DOHH2 (cell line): ENCODE results near the gene MED29.

Source experiments
- H3F3A ChIP-seq: fragments of 200-600 bp; sonication (generic), shearing (Covaris generic); 2 replicates; pipeline ENCODE4 v1.6.0; 2016; ENCODE audit warnings: antibody characterized with exemption, mild to moderate bottlenecking; ENCODE audit not compliant: control insufficient read depth, insufficient read depth
- H3K27ac ChIP-seq: fragments of 200-600 bp; sonication (generic); 2 replicates; pipeline ENCODE4 v1.5.1; 2014; ENCODE audit warnings: low read depth, mild to moderate bottlenecking, low read length, moderate library complexity
- H3K27me3 ChIP-seq: fragments of 200-600 bp; sonication (generic); 2 replicates; pipeline ENCODE4 v1.6.1; 2014; ENCODE audit warnings: mild to moderate bottlenecking, low read length, mixed read lengths; ENCODE audit not compliant: control insufficient read depth
- H3K36me3 ChIP-seq: fragments of 200-600 bp; sonication (generic); 2 replicates; pipeline ENCODE4 v1.6.1; 2014; ENCODE audit warnings: mild to moderate bottlenecking, low read length, moderate library complexity, mixed read lengths; ENCODE audit not compliant: control insufficient read depth
- H3K4me1 ChIP-seq: fragments of 200-600 bp; sonication (generic); 2 replicates; pipeline ENCODE4 v1.6.1; 2014; ENCODE audit warnings: mild to moderate bottlenecking, low read length, mixed read lengths; ENCODE audit not compliant: control insufficient read depth
- H3K4me2 ChIP-seq: fragments of 200-600 bp; sonication (generic); 2 replicates; pipeline ENCODE4 v1.6.0; 2014; ENCODE audit warnings: mild to moderate bottlenecking, low read length, moderate library complexity
- H3K4me3 ChIP-seq: fragments of 200-600 bp; sonication (generic); 2 replicates; pipeline ENCODE4 v1.5.1; 2014; ENCODE audit warnings: mild to moderate bottlenecking, low read length, mixed read lengths
- H3K79me2 ChIP-seq: fragments of 200-600 bp; sonication (generic); 2 replicates; pipeline ENCODE4 v1.6.1; 2014; ENCODE audit warnings: mild to moderate bottlenecking, low read length, mixed read lengths; ENCODE audit not compliant: control insufficient read depth
- H3K9me2 ChIP-seq: fragments of 200-600 bp; sonication (generic); replicated peaks from 2 replicates; pipeline ENCODE4 v1.6.1; 2014; ENCODE audit warnings: mild to moderate bottlenecking, low read length, mixed read lengths; ENCODE audit not compliant: control insufficient read depth
- H3K9me3 ChIP-seq: fragments of 200-600 bp; sonication (generic); 2 replicates; pipeline ENCODE4 v1.6.1; 2014; ENCODE audit warnings: antibody characterized with exemption, low read length, mixed read lengths; ENCODE audit not compliant: control insufficient read depth, insufficient read depth
- H4K20me1 ChIP-seq: fragments of 200-600 bp; sonication (generic); 2 replicates; pipeline ENCODE4 v1.6.0; 2014; ENCODE audit warnings: low read depth, mild to moderate bottlenecking, antibody characterized with exemption, low read length, moderate library complexity; ENCODE audit not compliant: control insufficient read depth, insufficient read depth
- CTCF ChIP-seq: fragments of 200-600 bp; sonication (generic); IDR thresholded peaks from one replicate; pipeline ENCODE4 v1.5.1; 2014; ENCODE audit warnings: antibody characterized with exemption, mild to moderate bottlenecking, low read depth, low read length; ENCODE audit not compliant: poor library complexity, severe bottlenecking
- EZH2phosphoT487 ChIP-seq: fragments of 200-600 bp; sonication (generic); IDR thresholded peaks from 2 replicates; pipeline ENCODE4 v1.6.1; 2017; ENCODE audit warnings: borderline replicate concordance, mild to moderate bottlenecking, antibody characterized with exemption, low read length, moderate library complexity, mixed read lengths

Gene MED29

GRCh38 chr19:39412867-39413271 lies 21.7 kb downstream of the MED29 start:
- Histone ChIP-seq H3K27me3 (no peaks in the 10 kb centered on the region), H4K20me1 (peaks cover 11% of the 10 kb centered on the region), H3K4me3 (peak overlapping the region; percentile 88), H3K4me1 (peaks cover 42% of the 10 kb centered on the region), H3K36me3 (peaks cover 26% of the 10 kb centered on the region), H3K4me2 (peak overlapping the region; percentile 83), H3K9me3 (no peaks in the 10 kb centered on the region), H3F3A (peaks cover 29% of the 10 kb centered on the region), H3K79me2 (peaks cover 44% of the 10 kb centered on the region), H3K9me2 (no peaks in the 10 kb centered on the region), H3K27ac (peak overlapping the region; percentile 70)
- peak; percentile 24 for TF ChIP-seq CTCF
- TF ChIP-seq EZH2phosphoT487, result no peak

- peaks cover 21% of the 10 kb centered on the region for H3K36me3 ChIP-seq
- H3K9me2 ChIP-seq, result no peaks in the 10 kb centered on the region
- H3K4me1 ChIP-seq, result peaks cover 42% of the 10 kb centered on the region
- peaks cover 6% of the 10 kb centered on the region; the same call in 1 of the 2 replicates for H4K20me1 ChIP-seq
- peak overlapping the region; percentile 83 for H3K4me2 ChIP-seq
- peak overlapping the region; percentile 70 for H3K27ac ChIP-seq
- peaks cover 28% of the 10 kb centered on the region for H3F3A ChIP-seq
- no peaks in the 10 kb centered on the region for H3K27me3 ChIP-seq
- H3K9me3 ChIP-seq, result no peaks in the 10 kb centered on the region
- TF ChIP-seq EZH2phosphoT487 (no peak), CTCF (no peak)
- peak overlapping the region; percentile 88 for H3K4me3 ChIP-seq
- H3K79me2 ChIP-seq, result peaks cover 39% of the 10 kb centered on the region
Measured at GRCh38 chr19:39413272-39413910, 22.2 kb downstream of the MED29 start.

GRCh38 chr19:39413911-39414608 lies 22.9 kb downstream of the MED29 start:
- Histone ChIP-seq H3K9me2 (no peaks in the 10 kb centered on the region), H3K79me2 (peaks cover 33% of the 10 kb centered on the region), H3K4me1 (peaks cover 37% of the 10 kb centered on the region), H3K36me3 (peaks cover 20% of the 10 kb centered on the region), H3K27me3 (no peaks in the 10 kb centered on the region), H3F3A (peaks cover 22% of the 10 kb centered on the region), H3K4me2 (peak overlapping the region; percentile 83), H3K9me3 (no peaks in the 10 kb centered on the region), H3K27ac (0 out of 2 replicates have a peak overlapping the region, but pooled peaks have one; percentile 70), H3K4me3 (peak overlapping the region; percentile 88), H4K20me1 (peaks cover 5% of the 10 kb centered on the region; the same call in 1 of the 2 replicates)
- TF ChIP-seq EZH2phosphoT487, result no peak
- TF ChIP-seq CTCF, result peak; percentile 35
